BJ (cell line): ENCODE data around the gene PDZD2. TPM values are rescaled to one million over a fixed set of nuclear protein-coding genes. Genes with fewer than 3 reads are reported as not detected.

ENCODE experiments used
- CTCF ChIA-PET: fragments of 350-600 bp; formaldehyde crosslinking; extraction: SDS; loops from one replicate; lab custom pipeline; 2021; ENCODE audit warnings: antibody characterized with exemption, inconsistent platforms; lab: Yijun Ruan, JAX
- POLR2A ChIA-PET: fragments of 300-600 bp; sonication (Branson Sonifier 250); formaldehyde crosslinking; extraction: SDS; loops from one replicate; lab custom pipeline; 2021; ENCODE audit warnings: antibody characterized with exemption; lab: Charles Lee
- DNase-seq: peaks from one replicate; pipeline ENCODE4 v3.0.0-alpha.2; 2011; ENCODE audit warnings: low read depth
- H3K27me3 ChIP-seq: 2 replicates; pipeline ENCODE4 v1.6.0; 2011; ENCODE audit warnings: low read length; ENCODE audit not compliant: control insufficient read depth, insufficient read depth
- H3K36me3 ChIP-seq: 2 replicates; pipeline ENCODE4 v1.5.1; 2011; ENCODE audit warnings: low read length; ENCODE audit not compliant: control insufficient read depth, insufficient read depth
- H3K4me3 ChIP-seq: 2 replicates; pipeline ENCODE4 v1.5.1; 2011; ENCODE audit warnings: low read depth, mild to moderate bottlenecking, control low read depth, low read length
- polyA plus RNA-seq: library from polyadenylated mRNA; depleted of rRNA; stranded (reverse); fragments of >200 nt; gene quantifications from 2 replicates; pipeline ENCODE4 v1.2.3, GENCODE V29; 2011
- TF ChIP-seq, protein P1 (sequence below): IDR thresholded peaks from 2 replicates; pipeline ENCODE4 v1.5.1; 2011; ENCODE audit warnings: low read depth, mild to moderate bottlenecking, control low read depth, inconsistent platforms, low read length, moderate library complexity; ENCODE audit not compliant: insufficient read depth

The PDZD2 gene
- polyA plus RNA-seq, 1 experiment: 0.06 TPM

DNA sequence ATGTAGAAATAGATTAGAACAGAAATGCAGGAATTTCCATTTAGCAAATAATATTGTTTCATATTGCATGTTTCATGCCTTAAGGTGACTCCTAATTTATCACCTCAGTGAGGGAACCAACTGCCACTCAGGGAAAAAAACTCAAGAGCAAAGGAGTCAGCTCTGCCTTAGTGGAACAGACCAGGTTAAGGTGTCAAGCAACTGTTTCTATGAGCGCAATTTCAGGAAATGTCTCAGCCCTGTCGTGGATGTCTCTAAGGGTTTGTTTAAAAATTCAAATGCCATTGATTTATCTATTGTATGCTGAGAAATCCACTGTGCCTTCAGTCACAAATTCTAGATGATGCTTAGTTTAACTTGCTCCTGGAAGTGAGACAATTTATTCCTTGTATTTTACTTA, 34.7 kb upstream of the PDZD2 start:
- Histone ChIP-seq H3K36me3 (no peaks in the 10 kb centered on the region), H3K4me3 (no peak overlapping the region), H3K27me3 (no peaks in the 10 kb centered on the region)
- POLR2A ChIA-PET: no interaction called here
- CTCF ChIA-PET: no interaction called here
- no peak for DNase-seq
- TF ChIP-seq, protein P1, sequence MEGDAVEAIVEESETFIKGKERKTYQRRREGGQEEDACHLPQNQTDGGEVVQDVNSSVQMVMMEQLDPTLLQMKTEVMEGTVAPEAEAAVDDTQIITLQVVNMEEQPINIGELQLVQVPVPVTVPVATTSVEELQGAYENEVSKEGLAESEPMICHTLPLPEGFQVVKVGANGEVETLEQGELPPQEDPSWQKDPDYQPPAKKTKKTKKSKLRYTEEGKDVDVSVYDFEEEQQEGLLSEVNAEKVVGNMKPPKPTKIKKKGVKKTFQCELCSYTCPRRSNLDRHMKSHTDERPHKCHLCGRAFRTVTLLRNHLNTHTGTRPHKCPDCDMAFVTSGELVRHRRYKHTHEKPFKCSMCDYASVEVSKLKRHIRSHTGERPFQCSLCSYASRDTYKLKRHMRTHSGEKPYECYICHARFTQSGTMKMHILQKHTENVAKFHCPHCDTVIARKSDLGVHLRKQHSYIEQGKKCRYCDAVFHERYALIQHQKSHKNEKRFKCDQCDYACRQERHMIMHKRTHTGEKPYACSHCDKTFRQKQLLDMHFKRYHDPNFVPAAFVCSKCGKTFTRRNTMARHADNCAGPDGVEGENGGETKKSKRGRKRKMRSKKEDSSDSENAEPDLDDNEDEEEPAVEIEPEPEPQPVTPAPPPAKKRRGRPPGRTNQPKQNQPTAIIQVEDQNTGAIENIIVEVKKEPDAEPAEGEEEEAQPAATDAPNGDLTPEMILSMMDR: no peak

DNA sequence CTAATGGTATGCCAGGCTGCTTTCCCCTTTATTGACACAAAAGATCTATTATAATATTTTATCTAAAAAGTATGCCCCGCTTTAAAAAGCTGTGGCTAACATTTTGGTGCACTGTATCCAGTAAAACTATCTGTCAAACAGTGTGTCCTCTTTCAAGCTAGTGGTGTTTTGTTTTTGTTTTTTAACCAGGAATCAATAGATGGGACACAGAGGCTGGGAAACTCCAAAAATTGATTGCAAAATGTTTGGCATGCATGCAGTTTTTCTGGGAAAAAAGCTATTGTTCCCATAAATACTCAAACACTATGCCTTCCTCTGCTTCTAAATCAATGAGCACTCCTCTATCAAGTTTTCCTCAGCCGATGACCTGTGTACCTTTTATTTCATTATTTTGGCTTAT, 34.3 kb upstream of the PDZD2 start:
- CTCF ChIA-PET: no interaction called here
- TF ChIP-seq, protein P1: no peak
- POLR2A ChIA-PET: no interaction called here

DNA sequence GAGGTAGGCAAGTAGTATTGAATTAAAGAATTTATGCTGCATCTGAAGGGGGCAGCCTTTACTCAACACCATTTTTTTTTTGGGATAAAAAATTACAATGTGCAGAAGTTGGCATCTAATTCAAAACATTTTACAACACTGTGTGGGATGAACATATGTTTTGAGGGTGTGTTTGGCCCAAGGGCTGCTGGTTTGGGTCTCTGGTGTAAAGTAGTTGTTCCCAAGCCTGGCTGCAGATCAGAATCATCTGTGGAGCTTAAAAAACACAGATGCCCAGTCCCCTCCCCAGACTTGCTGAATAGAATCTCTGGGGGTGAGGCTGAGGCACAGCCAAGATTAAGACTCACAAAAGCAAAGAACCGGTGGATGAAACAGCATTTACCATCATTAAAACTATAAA, 33.0 kb upstream of the PDZD2 start:
- TF ChIP-seq, protein P1: no peak
- no peak for DNase-seq
- no peaks in the 10 kb centered on the region for H3K27me3 ChIP-seq
- no peak overlapping the region for H3K4me3 ChIP-seq
- ChIA-PET POLR2A (no interaction called here), CTCF (no interaction called here)
- no peaks in the 10 kb centered on the region for H3K36me3 ChIP-seq

More for the DNA sequence above, 34.3 kb upstream of the PDZD2 start:
- no peaks in the 10 kb centered on the region for H3K36me3 ChIP-seq
- no peaks in the 10 kb centered on the region for H3K27me3 ChIP-seq
- H3K4me3 ChIP-seq: no peak overlapping the region
- no peak for DNase-seq

DNA sequence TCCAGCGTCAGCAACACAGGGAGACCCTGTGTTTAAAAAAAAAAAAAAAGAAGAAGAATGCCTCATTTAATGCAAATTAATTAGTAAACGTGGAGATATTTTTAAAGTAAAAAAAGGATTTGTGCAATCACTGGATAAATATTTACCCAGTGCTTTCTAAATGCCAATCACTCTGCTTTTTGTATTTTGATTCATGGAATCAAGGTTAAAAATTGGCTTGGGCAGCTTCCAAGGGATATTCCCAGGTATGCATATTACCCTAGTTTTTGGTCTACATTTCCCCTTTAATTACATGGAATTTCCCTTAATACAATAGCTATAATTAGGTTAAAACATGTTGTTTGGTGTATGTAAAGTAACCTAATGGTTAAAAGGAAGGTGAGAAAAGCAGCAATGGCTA, 31.4 kb upstream of the PDZD2 start:
- ChIA-PET CTCF (interaction anchor here (0.5 to 0.7 kb wide), 2 partner anchors 10 to 201 kb away, joined by 3 to 5 read pairs; no protein-coding TSS in a partner anchor), POLR2A (no interaction called here)
- no peaks in the 10 kb centered on the region for H3K27me3 ChIP-seq
- no peak for DNase-seq
- no peaks in the 10 kb centered on the region for H3K36me3 ChIP-seq
- H3K4me3 ChIP-seq: no peak overlapping the region
- TF ChIP-seq, protein P1: no peak

DNA sequence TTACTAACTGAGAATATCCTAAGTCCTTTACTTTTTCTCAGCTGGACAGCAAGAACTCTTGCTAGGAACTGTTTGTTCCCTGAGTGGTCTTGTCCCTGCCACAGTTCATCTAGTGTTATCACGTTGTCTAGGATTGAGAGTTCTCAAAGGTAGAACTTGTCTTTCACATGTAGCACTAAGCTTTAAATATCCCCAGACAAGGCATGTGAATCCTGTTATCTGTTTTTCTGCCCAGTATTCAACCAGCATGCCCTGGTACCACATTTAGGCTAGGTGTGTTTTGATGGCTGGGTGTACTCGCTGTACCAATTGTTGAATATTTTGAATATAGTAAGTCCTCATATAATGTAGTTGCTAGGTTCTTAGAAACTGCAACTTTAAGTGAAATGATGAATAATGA, 27.9 kb upstream of the PDZD2 start:
- TF ChIP-seq, protein P1: no peak
- Histone ChIP-seq H3K4me3 (no peak overlapping the region), H3K36me3 (no peaks in the 10 kb centered on the region), H3K27me3 (no peaks in the 10 kb centered on the region)
- no peak for DNase-seq
- ChIA-PET POLR2A (no interaction called here), CTCF (no interaction called here)
